ENCODE results near the gene CERS6. TPM values are rescaled to one million over a fixed set of nuclear protein-coding genes. Genes with fewer than 3 reads are reported as not detected.
A peak's percentile ranks its signal among the peaks of the same experiment; 100 is the strongest.

CERS6 gene
- total RNA-seq, 2 donors from 2014 or later, result 13.7 to 15.8 TPM

DNA sequence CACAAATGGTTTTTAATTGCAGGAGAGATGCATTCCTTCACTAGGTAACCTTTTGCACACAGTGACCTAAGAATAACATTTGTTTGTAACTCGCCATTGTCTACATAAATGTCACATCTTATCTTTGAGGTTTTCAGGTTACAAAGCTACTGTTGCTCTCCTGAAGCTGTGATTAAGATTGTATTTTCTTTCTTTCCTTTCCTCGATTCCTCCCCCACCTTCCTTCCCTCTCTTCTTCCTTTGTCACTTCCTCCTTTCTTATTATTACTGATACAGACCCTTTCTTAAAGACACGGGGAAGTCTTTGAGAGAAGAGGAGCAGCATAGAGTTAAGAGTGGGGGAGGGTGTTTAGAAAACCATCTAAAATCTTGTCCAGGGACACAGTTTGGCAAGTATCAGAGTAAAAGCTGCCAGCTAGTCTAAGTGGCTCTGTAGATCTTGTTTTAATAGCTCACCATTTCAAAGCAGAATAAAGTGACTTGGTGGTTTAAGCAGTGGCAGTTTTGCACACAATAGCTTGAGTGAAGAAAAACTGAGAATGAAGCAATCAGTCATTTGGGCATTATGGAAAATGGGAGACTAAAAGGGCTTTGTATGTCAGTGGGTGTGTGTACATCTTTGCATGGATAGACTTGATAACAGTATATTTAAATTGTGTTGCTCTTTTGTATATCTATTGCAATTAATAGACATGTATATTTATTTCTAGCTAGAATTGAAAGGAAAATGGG, 10.9 kb downstream of the CERS6 start:
- peak overlapping the region; percentile 43 for H3K4me3 ChIP-seq
- H3K27ac ChIP-seq, result no peak overlapping the region
- no peak for TF ChIP-seq CTCF (IDR thresholded peaks at IDR 0.05)
- no peaks in the 10 kb centered on the region for H3K27me3 ChIP-seq (replicated peaks; ENCODE audit: insufficient read depth)
- no peak for ATAC-seq (ENCODE audit: insufficient number of reproducible peaks, low FRiP score, low read depth)
- H3K9me3 ChIP-seq, result no peaks in the 10 kb centered on the region
- no peaks in the 10 kb centered on the region for H3K36me3 ChIP-seq
- peaks cover 14% of the 10 kb centered on the region in 2 donors for H3K4me1 ChIP-seq (ENCODE audit: control insufficient read depth in 1 of 2, low read depth in 2 of 2)
- DNase-seq (ENCODE audit: low spot score), result no peak

GRCh38 chr2:168467729-168468128, 11.7 kb downstream of the CERS6 start:
- no peaks in the 10 kb centered on the region for H3K36me3 ChIP-seq
- DNase-seq (ENCODE audit: low spot score) (no peak), ATAC-seq (ENCODE audit: insufficient number of reproducible peaks, low FRiP score, low read depth) (no peak)
- H3K9me3 ChIP-seq, result no peaks in the 10 kb centered on the region
- H3K4me3 ChIP-seq, result no peak overlapping the region
- H3K27ac ChIP-seq, result no peak overlapping the region
- no peaks in the 10 kb centered on the region for H3K27me3 ChIP-seq (replicated peaks; ENCODE audit: insufficient read depth)
- no peak for TF ChIP-seq CTCF (IDR thresholded peaks at IDR 0.05)
- peaks cover 14% of the 10 kb centered on the region in 2 donors for H3K4me1 ChIP-seq (ENCODE audit: control insufficient read depth in 1 of 2, low read depth in 2 of 2)

GRCh38 chr2:168468354-168468753, 12.3 kb downstream of the CERS6 start:
- TF ChIP-seq CTCF (IDR thresholded peaks at IDR 0.05), result no peak
- ATAC-seq (ENCODE audit: insufficient number of reproducible peaks, low FRiP score, low read depth) (no peak), DNase-seq (ENCODE audit: low spot score) (no peak)
- H3K4me3 ChIP-seq, result no peak overlapping the region
- no peak overlapping the region for H3K27ac ChIP-seq
- no peaks in the 10 kb centered on the region for H3K9me3 ChIP-seq
- no peaks in the 10 kb centered on the region for H3K36me3 ChIP-seq
- H3K27me3 ChIP-seq (replicated peaks; ENCODE audit: insufficient read depth), result no peaks in the 10 kb centered on the region
- peaks cover 14% of the 10 kb centered on the region in 2 donors for H3K4me1 ChIP-seq (ENCODE audit: control insufficient read depth in 1 of 2, low read depth in 2 of 2)

GRCh38 chr2:168469281-168469988, 13.4 kb downstream of the CERS6 start:
- Histone ChIP-seq H3K27ac (no peak overlapping the region), H3K27me3 (replicated peaks; ENCODE audit: insufficient read depth) (no peaks in the 10 kb centered on the region), H3K9me3 (no peaks in the 10 kb centered on the region), H3K4me3 (no peak overlapping the region), H3K36me3 (no peaks in the 10 kb centered on the region), H3K4me1 (ENCODE audit: control insufficient read depth in 1 of 2, low read depth in 2 of 2) (peaks cover 14% of the 10 kb centered on the region in 2 donors)
- ATAC-seq (ENCODE audit: insufficient number of reproducible peaks, low FRiP score, low read depth) (no peak), DNase-seq (ENCODE audit: low spot score) (no peak)
- no peak for TF ChIP-seq CTCF (IDR thresholded peaks at IDR 0.05)

GRCh38 chr2:168470320-168471162, 14.5 kb downstream of the CERS6 start:
- H3K36me3 ChIP-seq, result no peaks in the 10 kb centered on the region
- no peak overlapping the region for H3K27ac ChIP-seq
- peaks cover 14% of the 10 kb centered on the region in 2 donors for H3K4me1 ChIP-seq (ENCODE audit: control insufficient read depth in 1 of 2, low read depth in 2 of 2)
- no peaks in the 10 kb centered on the region for H3K27me3 ChIP-seq (replicated peaks; ENCODE audit: insufficient read depth)
- no peak overlapping the region for H3K4me3 ChIP-seq
- no peak for TF ChIP-seq CTCF (IDR thresholded peaks at IDR 0.05)
- ATAC-seq (ENCODE audit: insufficient number of reproducible peaks, low FRiP score, low read depth) (no peak), DNase-seq (ENCODE audit: low spot score) (no peak)
- H3K9me3 ChIP-seq, result no peaks in the 10 kb centered on the region
